HG02588 (cell line): Measurements from ENCODE around the gene MEN1.
A peak's percentile ranks its signal among the peaks of the same experiment; 100 is the strongest.

Source experiments
- ATAC-seq: cut with Tn5 transposase; IDR thresholded peaks from one replicate; pipeline ENCODE4 v1.9.1; 2021; ENCODE audit warnings: mild to moderate bottlenecking, moderate library complexity; ENCODE audit not compliant: unreplicated experiment

The MEN1 gene

GRCh38 chr11:64803158-64803845 is 7.0 kb downstream of the MEN1 start, which contains the start of gene MAP4K2:
TSS of gene MAP4K2 (minus strand) at chr11:64803214. CDS start at chr11:64803149, 65 bp downstream.
- ATAC-seq: peak; percentile 63

GRCh38 chr11:64802370-64803157 is 7.8 kb downstream of the MEN1 start:
- peak; percentile 16 for ATAC-seq

GRCh38 chr11:64801561-64802369 is 8.6 kb downstream of the MEN1 start:
- no peak for ATAC-seq

- ATAC-seq: no peak
Measured at GRCh38 chr11:64801158-64801464, 9.2 kb downstream of the MEN1 start.

- no peak for ATAC-seq
Measured at GRCh38 chr11:64800303-64801157, 9.8 kb downstream of the MEN1 start.

- no peak for ATAC-seq
Measured at GRCh38 chr11:64799623-64800302, 10.6 kb downstream of the MEN1 start.

- no peak for ATAC-seq
Measured at GRCh38 chr11:64799256-64799622, 11.1 kb downstream of the MEN1 start.

GRCh38 chr11:64796757-64797541 is 13.4 kb downstream of the MEN1 start:
- ATAC-seq: no peak

GRCh38 chr11:64796047-64796756 is 14.1 kb downstream of the MEN1 start:
- no peak for ATAC-seq

- ATAC-seq: no peak
Measured at GRCh38 chr11:64794526-64794925, 15.8 kb downstream of the MEN1 start.

GRCh38 chr11:64793271-64794160 is 16.8 kb downstream of the MEN1 start:
- no peak for ATAC-seq

GRCh38 chr11:64792482-64792881 is 17.9 kb downstream of the MEN1 start:
- no peak for ATAC-seq

GRCh38 chr11:64791781-64792291 is 18.5 kb downstream of the MEN1 start:
- ATAC-seq: no peak

GRCh38 chr11:64790205-64791095 is 19.9 kb downstream of the MEN1 start:
- no peak for ATAC-seq

- no peak for ATAC-seq
Measured at GRCh38 chr11:64789331-64790204, 20.8 kb downstream of the MEN1 start.
